Breast epithelium (tissue), 3 donors: ENCODE results near the gene ATG10.

Experiments
- POLR2A ChIP-seq: fragments of 450-650 bp; IDR thresholded peaks from one replicate; pipeline ENCODE4 v1.6.1; 2016; ENCODE audit warnings: antibody characterized with exemption, mild to moderate bottlenecking, moderate library complexity
- TF ChIP-seq, protein P1 (sequence below), 3 donors: fragments of 450-650 bp; IDR thresholded peaks; one replicate each; pipeline ENCODE4 v1.5.1; 2016 to 2017; ENCODE audit warnings: antibody characterized with exemption in 3 of 3, mild to moderate bottlenecking in 3 of 3, moderate library complexity in 3 of 3

DNA sequence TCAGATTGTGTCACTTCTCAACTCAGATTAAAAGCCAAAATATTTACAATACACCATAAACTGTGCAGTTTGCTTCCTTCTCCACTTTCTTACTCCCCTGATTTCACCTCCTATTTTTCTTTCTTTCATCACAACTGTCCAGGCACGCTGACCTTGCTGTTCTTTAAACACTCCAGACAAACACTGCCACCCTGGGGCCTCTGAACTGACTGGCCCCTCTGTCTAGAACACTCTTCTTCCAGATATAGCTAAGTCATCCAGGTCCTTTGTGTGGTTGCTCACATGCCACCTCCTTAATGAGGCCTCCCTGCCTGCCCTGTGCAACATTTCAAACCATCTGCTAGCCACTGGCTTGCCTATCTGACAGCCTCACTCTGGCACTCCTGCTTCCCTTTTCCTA lies 46.6 kb downstream of the ATG10 start:
- TF ChIP-seq, protein P1, sequence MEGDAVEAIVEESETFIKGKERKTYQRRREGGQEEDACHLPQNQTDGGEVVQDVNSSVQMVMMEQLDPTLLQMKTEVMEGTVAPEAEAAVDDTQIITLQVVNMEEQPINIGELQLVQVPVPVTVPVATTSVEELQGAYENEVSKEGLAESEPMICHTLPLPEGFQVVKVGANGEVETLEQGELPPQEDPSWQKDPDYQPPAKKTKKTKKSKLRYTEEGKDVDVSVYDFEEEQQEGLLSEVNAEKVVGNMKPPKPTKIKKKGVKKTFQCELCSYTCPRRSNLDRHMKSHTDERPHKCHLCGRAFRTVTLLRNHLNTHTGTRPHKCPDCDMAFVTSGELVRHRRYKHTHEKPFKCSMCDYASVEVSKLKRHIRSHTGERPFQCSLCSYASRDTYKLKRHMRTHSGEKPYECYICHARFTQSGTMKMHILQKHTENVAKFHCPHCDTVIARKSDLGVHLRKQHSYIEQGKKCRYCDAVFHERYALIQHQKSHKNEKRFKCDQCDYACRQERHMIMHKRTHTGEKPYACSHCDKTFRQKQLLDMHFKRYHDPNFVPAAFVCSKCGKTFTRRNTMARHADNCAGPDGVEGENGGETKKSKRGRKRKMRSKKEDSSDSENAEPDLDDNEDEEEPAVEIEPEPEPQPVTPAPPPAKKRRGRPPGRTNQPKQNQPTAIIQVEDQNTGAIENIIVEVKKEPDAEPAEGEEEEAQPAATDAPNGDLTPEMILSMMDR (IDR thresholded peaks at IDR 0.05), result no peak
- TF ChIP-seq POLR2A, result no peak
